GM11168 (cell line): ENCODE data around the gene ERBB2.

Experiments
- in situ Hi-C: fragments of 300-500 bp; cut with MboI; formaldehyde crosslinking; loops from one replicate; pipeline ENCODE4 v1.12.0; 2022; ENCODE audit warnings: low sequenced_read_pairs; ENCODE audit not compliant: unreplicated experiment

ERBB2 gene

GRCh38 chr17:39664581-39665561 is 35.0 kb upstream of the ERBB2 start, which contains the start of gene TCAP:
Gene TCAP, plus strand, starts transcription at chr17:39665349. Its CDS starts 11 bp downstream, at chr17:39665360.
- in situ Hi-C loops, result no loop called here

GRCh38 chr17:39665642-39666224 is 34.1 kb upstream of the ERBB2 start:
- in situ Hi-C loops, result no loop called here

- in situ Hi-C loops, result no loop called here
These were observed 33.6 kb upstream of the ERBB2 start for GRCh38 chr17:39666231-39666600.

- in situ Hi-C loops, result no loop called here
These were observed 33.1 kb upstream of the ERBB2 start for GRCh38 chr17:39666601-39667261.

GRCh38 chr17:39667262-39667944 is 32.5 kb upstream of the ERBB2 start:
- in situ Hi-C loops, result no loop called here

GRCh38 chr17:39667945-39668924 is 31.6 kb upstream of the ERBB2 start, which contains the start of gene PNMT:
Gene PNMT, plus strand, starts transcription at chr17:39668453. Its CDS starts 23 bp downstream, at chr17:39668476.
- in situ Hi-C loops, result no loop called here

- in situ Hi-C loops, result loop anchor here (5.0 kb wide), 1 partner anchor 48 kb away; no protein-coding TSS in a partner anchor
These were observed 29.7 kb upstream of the ERBB2 start for GRCh38 chr17:39669897-39670735.

GRCh38 chr17:39670746-39671145 is 29.1 kb upstream of the ERBB2 start:
- in situ Hi-C loops, result loop anchor here (5.0 kb wide), 1 partner anchor 48 kb away; no protein-coding TSS in a partner anchor

GRCh38 chr17:39671651-39672521 is 28.0 kb upstream of the ERBB2 start:
- in situ Hi-C loops, result loop anchor here (5.0 kb wide), 1 partner anchor 50 kb away; no protein-coding TSS in a partner anchor

- in situ Hi-C loops, result loop anchor here (5.0 kb wide), 1 partner anchor 50 kb away; no protein-coding TSS in a partner anchor
These were observed 27.1 kb upstream of the ERBB2 start for GRCh38 chr17:39672522-39673334.

GRCh38 chr17:39673335-39674081 is 26.4 kb upstream of the ERBB2 start:
- in situ Hi-C loops, result loop anchor here (5.0 kb wide), 1 partner anchor 51 kb away; no protein-coding TSS in a partner anchor

- in situ Hi-C loops, result loop anchor here (5.0 kb wide), 1 partner anchor 52 kb away; no protein-coding TSS in a partner anchor
These were observed 25.7 kb upstream of the ERBB2 start for GRCh38 chr17:39674179-39674578.

- in situ Hi-C loops, result loop anchor here (5.0 kb wide), 1 partner anchor 53 kb away; no protein-coding TSS in a partner anchor
These were observed 25.0 kb upstream of the ERBB2 start for GRCh38 chr17:39674702-39675389.

- in situ Hi-C loops, result no loop called here
These were observed 24.3 kb upstream of the ERBB2 start for GRCh38 chr17:39675390-39676082.
